ENCODE measurements around the gene TBX19. TPM values are rescaled to one million over a fixed set of nuclear protein-coding genes. Genes with fewer than 3 reads are reported as not detected.

TBX19 gene
- total RNA-seq, 1 experiment from 2014 or later = 0.36 TPM

DNA sequence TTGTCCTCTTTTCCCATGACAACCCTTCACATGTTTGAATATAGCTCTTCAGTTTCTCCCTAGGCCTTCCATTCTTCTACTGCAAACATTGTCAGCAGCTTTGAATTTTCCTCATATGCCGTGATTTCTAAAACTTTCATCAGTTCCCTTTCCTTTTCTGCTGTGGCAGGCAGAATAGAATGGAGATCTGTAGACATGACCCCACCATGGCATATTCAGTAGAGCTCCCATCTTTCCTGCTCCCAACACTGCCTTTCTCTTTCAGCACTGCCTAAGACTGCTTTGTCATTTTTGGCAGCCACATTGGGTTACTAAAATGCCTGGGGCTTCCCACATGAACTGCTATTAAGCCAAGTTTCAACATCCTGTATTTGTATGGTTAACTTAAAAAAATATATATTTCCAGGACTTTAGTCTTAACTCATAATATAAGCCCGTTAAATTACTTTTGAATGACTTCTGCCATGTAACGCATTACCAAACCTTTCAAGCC is 60.9 kb downstream of the TBX19 start:
- ATAC-seq = peak; percentile 34
- Histone ChIP-seq H3K9me3 (ENCODE audit: low read length) (no peaks in the 10 kb centered on the region), H4K20me1 (ENCODE audit: low read length) (no peaks in the 10 kb centered on the region), H2AFZ (ENCODE audit: low read length) (no peak overlapping the region), H3K27me3 (ENCODE audit: low read length) (no peaks in the 10 kb centered on the region), H3K27ac (ENCODE audit: low read length) (no peak overlapping the region), H3K79me2 (ENCODE audit: low read length) (no peaks in the 10 kb centered on the region), H3K9me2 (replicated peaks; ENCODE audit: low read length) (no peaks in the 10 kb centered on the region), H3K36me3 (ENCODE audit: low read depth, low read length) (no peaks in the 10 kb centered on the region), H3F3A (ENCODE audit: low read length, unreplicated experiment) (no peaks in the 10 kb centered on the region), H3K4me1 (ENCODE audit: insufficient read depth, low read length) (peaks cover 9% of the 10 kb centered on the region; the same call in 1 of the 2 replicates), H3K4me2 (ENCODE audit: low read length) (no peak overlapping the region), H3K4me3 (ENCODE audit: low read length) (no peak overlapping the region), H3K9ac (ENCODE audit: low read length) (no peak overlapping the region)
- ChIA-PET CTCF (interaction anchor here (0.5 to 1.9 kb wide), 6 partner anchors 17 to 154 kb away, joined by 3 to 28 read pairs (median 8); no protein-coding TSS in a partner anchor), POLR2A (ENCODE audit: unreplicated experiment) (no interaction called here)
- peak; percentile 59 for DNase-seq
- no peak for TF ChIP-seq EZH2phosphoT487 (IDR thresholded peaks at IDR 0.05; ENCODE audit: borderline replicate concordance, low read length)
- TF ChIP-seq EZH2 (IDR thresholded peaks at IDR 0.05; ENCODE audit: low read length, unreplicated experiment) = no peak
- TF ChIP-seq, protein P1, sequence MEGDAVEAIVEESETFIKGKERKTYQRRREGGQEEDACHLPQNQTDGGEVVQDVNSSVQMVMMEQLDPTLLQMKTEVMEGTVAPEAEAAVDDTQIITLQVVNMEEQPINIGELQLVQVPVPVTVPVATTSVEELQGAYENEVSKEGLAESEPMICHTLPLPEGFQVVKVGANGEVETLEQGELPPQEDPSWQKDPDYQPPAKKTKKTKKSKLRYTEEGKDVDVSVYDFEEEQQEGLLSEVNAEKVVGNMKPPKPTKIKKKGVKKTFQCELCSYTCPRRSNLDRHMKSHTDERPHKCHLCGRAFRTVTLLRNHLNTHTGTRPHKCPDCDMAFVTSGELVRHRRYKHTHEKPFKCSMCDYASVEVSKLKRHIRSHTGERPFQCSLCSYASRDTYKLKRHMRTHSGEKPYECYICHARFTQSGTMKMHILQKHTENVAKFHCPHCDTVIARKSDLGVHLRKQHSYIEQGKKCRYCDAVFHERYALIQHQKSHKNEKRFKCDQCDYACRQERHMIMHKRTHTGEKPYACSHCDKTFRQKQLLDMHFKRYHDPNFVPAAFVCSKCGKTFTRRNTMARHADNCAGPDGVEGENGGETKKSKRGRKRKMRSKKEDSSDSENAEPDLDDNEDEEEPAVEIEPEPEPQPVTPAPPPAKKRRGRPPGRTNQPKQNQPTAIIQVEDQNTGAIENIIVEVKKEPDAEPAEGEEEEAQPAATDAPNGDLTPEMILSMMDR (conservative IDR thresholded peaks at IDR 0.05; ENCODE audit: low read depth, low read length) = no peak
- intact Hi-C loops (cut with micrococcal nuclease) = loop anchor here (5.0 to 10.0 kb wide), 3 partner anchors 66 to 763 kb away; partner anchors contain the start of gene ATP1B1
- no TSS peak for BruUV-seq (replicated peaks)

GRCh38 chr1:168342572-168343280 is 62.0 kb downstream of the TBX19 start:
- Histone ChIP-seq H3K9ac (ENCODE audit: low read length) (no peak overlapping the region), H3K9me3 (ENCODE audit: low read length) (no peaks in the 10 kb centered on the region), H3K4me3 (ENCODE audit: low read length) (peak overlapping the region; percentile 47), H3K27ac (ENCODE audit: low read length) (no peak overlapping the region), H3K4me1 (ENCODE audit: insufficient read depth, low read length) (peaks cover 12% of the 10 kb centered on the region; the same call in 1 of the 2 replicates), H2AFZ (ENCODE audit: low read length) (peak overlapping the region; percentile 65), H3K36me3 (ENCODE audit: low read depth, low read length) (no peaks in the 10 kb centered on the region), H3K4me2 (ENCODE audit: low read length) (peak overlapping the region; percentile 73), H3K27me3 (ENCODE audit: low read length) (no peaks in the 10 kb centered on the region), H3F3A (ENCODE audit: low read length, unreplicated experiment) (no peaks in the 10 kb centered on the region), H4K20me1 (ENCODE audit: low read length) (no peaks in the 10 kb centered on the region), H3K79me2 (ENCODE audit: low read length) (no peaks in the 10 kb centered on the region), H3K9me2 (replicated peaks; ENCODE audit: low read length) (no peaks in the 10 kb centered on the region)
- ATAC-seq (peak; percentile 96), DNase-seq (peak; percentile 92)
- POLR2A ChIA-PET (ENCODE audit: unreplicated experiment) = interaction anchor here (0.7 to 1.1 kb wide), 2 partner anchors 9 to 96 kb away, joined by 3 read pairs; no protein-coding TSS in a partner anchor
- CTCF ChIA-PET = interaction anchor here (0.6 to 2.0 kb wide), 27 partner anchors 8 to 328 kb away, joined by 3 to 28 read pairs (median 4); no protein-coding TSS in a partner anchor
- intact Hi-C loops (cut with micrococcal nuclease) = loop anchor here (1.0 to 10.0 kb wide), 5 partner anchors 65 to 1006 kb away; partner anchors contain the start of gene ATP1B1
- no TSS peak for BruUV-seq (replicated peaks)
- TF ChIP-seq EZH2 (IDR thresholded peaks at IDR 0.05; ENCODE audit: low read length, unreplicated experiment) (no peak), EZH2phosphoT487 (IDR thresholded peaks at IDR 0.05; ENCODE audit: borderline replicate concordance, low read length) (no peak)
- TF ChIP-seq, protein P1 (conservative IDR thresholded peaks at IDR 0.05; ENCODE audit: low read depth, low read length) = peak; percentile 70

All from PC-3 (cell line).